Panc1 (cell line): ENCODE data around the gene SHB.

Experiments used
- CTCF ChIP-seq: fragments of 450-650 bp; IDR thresholded peaks from 2 replicates; pipeline ENCODE4 v1.5.1; 2017; ENCODE audit warnings: mild to moderate bottlenecking
- POLR2AphosphoS5 ChIP-seq: IDR thresholded peaks from 2 replicates; pipeline ENCODE4 v1.6.1; 2012; ENCODE audit warnings: mild to moderate bottlenecking, low read depth, low read length, moderate library complexity
- REST ChIP-seq, 2 experiments: IDR thresholded peaks; 2 replicates each; pipeline ENCODE4 v1.6.1; 2011 to 2012; ENCODE audit warnings: low read depth in 2 of 2, control low read depth in 1 of 2, low read length in 1 of 2, mild to moderate bottlenecking in 1 of 2, moderate library complexity in 1 of 2; ENCODE audit not compliant: insufficient read depth in 1 of 2

- TF ChIP-seq POLR2AphosphoS5, result no peak
- no peak for TF ChIP-seq CTCF
- no peak for TF ChIP-seq REST (IDR thresholded peaks at IDR 0.05; ENCODE audit: insufficient read depth in 1 of 2, low read depth in 2 of 2, low read length in 1 of 2)
Observed at GRCh38 chr9:38094165-38094564, 25.1 kb upstream of the SHB start.
